CMK (cell line): ENCODE measurements around the gene HOXC4.
A peak's percentile ranks its signal among the peaks of the same experiment; 100 is the strongest.

Source experiments
- DNase-seq: peaks from one replicate; pipeline ENCODE4 v3.0.0-alpha.2; 2010; ENCODE audit warnings: low read depth

The HOXC4 gene

GRCh38 chr12:54053751-54054741 is at the start of gene HOXC4:
Gene HOXC4, plus strand, starts transcription at chr12:54053835. Its CDS starts 88 bp downstream, at chr12:54053923.
- DNase-seq = no peak

- no peak for DNase-seq
Observed at GRCh38 chr12:54004063-54004840, 49.4 kb upstream of the HOXC4 start.

- DNase-seq = no peak
Observed at GRCh38 chr12:54004841-54005530, 48.6 kb upstream of the HOXC4 start.

GRCh38 chr12:54005531-54005852 is 48.1 kb upstream of the HOXC4 start:
- DNase-seq = no peak

- DNase-seq = peak; percentile 46
Observed at GRCh38 chr12:54005853-54006558, 47.6 kb upstream of the HOXC4 start.

GRCh38 chr12:54006559-54007220 is 46.9 kb upstream of the HOXC4 start:
- DNase-seq = no peak

GRCh38 chr12:54007538-54008259 is 45.9 kb upstream of the HOXC4 start:
- no peak for DNase-seq

- DNase-seq = no peak
Observed at GRCh38 chr12:54008260-54008552, 45.4 kb upstream of the HOXC4 start.

GRCh38 chr12:54009171-54010052 is 44.2 kb upstream of the HOXC4 start:
- DNase-seq = no peak

- DNase-seq = no peak
Observed at GRCh38 chr12:54010053-54010971, 43.3 kb upstream of the HOXC4 start.

- DNase-seq = no peak
Observed at GRCh38 chr12:54010972-54011664, 42.5 kb upstream of the HOXC4 start.

- no peak for DNase-seq
Observed at GRCh38 chr12:54011665-54012532, 41.7 kb upstream of the HOXC4 start.

GRCh38 chr12:54012631-54013409 is 40.8 kb upstream of the HOXC4 start:
- no peak for DNase-seq

- DNase-seq = no peak
Observed at GRCh38 chr12:54014377-54015017, 39.1 kb upstream of the HOXC4 start.

- no peak for DNase-seq
Observed at GRCh38 chr12:54015018-54015931, 38.4 kb upstream of the HOXC4 start.
